SU-DHL-6 (cell line): ENCODE measurements around the gene DNAAF5.

ENCODE experiments used
- H2AFZ ChIP-seq: fragments of 200-600 bp; sonication (generic); 2 replicates; pipeline ENCODE4 v1.6.1; 2014; ENCODE audit warnings: low read depth, mild to moderate bottlenecking, moderate library complexity, mixed read lengths, antibody characterized with exemption, low read length; ENCODE audit not compliant: severe bottlenecking
- H3F3A ChIP-seq: fragments of 200-600 bp; shearing (Covaris generic); 2 replicates; pipeline ENCODE4 v1.6.0; 2016; ENCODE audit warnings: antibody characterized with exemption, mild to moderate bottlenecking; ENCODE audit not compliant: insufficient read depth
- H3K27ac ChIP-seq: fragments of 200-600 bp; sonication (generic); 2 replicates; pipeline ENCODE4 v1.5.1; 2016; ENCODE audit warnings: low read depth, mild to moderate bottlenecking, low read length, moderate library complexity, mixed read lengths
- H3K27me3 ChIP-seq: fragments of 200-600 bp; sonication (generic), shearing (Covaris generic); 2 replicates; pipeline ENCODE4 v1.6.0; 2014; ENCODE audit warnings: mild to moderate bottlenecking, low read length
- H3K36me3 ChIP-seq: fragments of 200-600 bp; sonication (generic); 2 replicates; pipeline ENCODE4 v1.6.1; 2014; ENCODE audit warnings: mild to moderate bottlenecking, low read length, mixed read lengths
- H3K4me2 ChIP-seq: fragments of 300-600, 200-600 bp; shearing (Covaris generic), sonication (generic); 2 replicates; pipeline ENCODE4 v1.6.0; 2014; ENCODE audit warnings: low read length, low read depth, mild to moderate bottlenecking; ENCODE audit not compliant: poor library complexity, severe bottlenecking
- H3K4me3 ChIP-seq: fragments of 200-600 bp; sonication (generic); 2 replicates; pipeline ENCODE4 v1.5.1; 2014; ENCODE audit warnings: antibody characterized with exemption, low read length, mild to moderate bottlenecking, mixed read lengths; ENCODE audit not compliant: insufficient read depth, poor library complexity, severe bottlenecking
- H3K79me2 ChIP-seq: fragments of 200-600 bp; sonication (generic); 2 replicates; pipeline ENCODE4 v1.6.1; 2014; ENCODE audit warnings: mild to moderate bottlenecking, low read length, moderate library complexity; ENCODE audit not compliant: insufficient read depth
- H3K9ac ChIP-seq: fragments of 200-600 bp; sonication (generic); 2 replicates; pipeline ENCODE4 v1.7.0; 2014; ENCODE audit warnings: mild to moderate bottlenecking, low read length
- H3K9me2 ChIP-seq: fragments of 200-600 bp; sonication (generic); replicated peaks from 2 replicates; pipeline ENCODE4 v1.6.1; 2014; ENCODE audit warnings: low read length; ENCODE audit not compliant: insufficient read depth
- H3K9me3 ChIP-seq: fragments of 200-600 bp; sonication (generic); 2 replicates; pipeline ENCODE4 v1.6.1; 2014; ENCODE audit warnings: low read length, mixed read lengths; ENCODE audit not compliant: insufficient read depth
- H4K20me1 ChIP-seq: fragments of 200-600 bp; sonication (generic); 2 replicates; pipeline ENCODE4 v1.6.1; 2014; ENCODE audit warnings: low read depth, mild to moderate bottlenecking, antibody characterized with exemption, low read length, moderate library complexity, mixed read lengths
- CTCF ChIP-seq: fragments of 200-600 bp; sonication (generic); IDR thresholded peaks from one replicate; pipeline ENCODE4 v1.5.1; 2017; ENCODE audit warnings: antibody characterized with exemption, mild to moderate bottlenecking, low read length, moderate library complexity; ENCODE audit not compliant: insufficient read depth, poor library complexity, severe bottlenecking
- EZH2phosphoT487 ChIP-seq: fragments of 200-600 bp; sonication (generic), shearing (Covaris generic); conservative IDR thresholded peaks from 2 replicates; pipeline ENCODE4 v1.6.1; 2018; ENCODE audit warnings: mild to moderate bottlenecking, antibody characterized with exemption, low read length, moderate library complexity, mixed read lengths

Gene DNAAF5

DNA sequence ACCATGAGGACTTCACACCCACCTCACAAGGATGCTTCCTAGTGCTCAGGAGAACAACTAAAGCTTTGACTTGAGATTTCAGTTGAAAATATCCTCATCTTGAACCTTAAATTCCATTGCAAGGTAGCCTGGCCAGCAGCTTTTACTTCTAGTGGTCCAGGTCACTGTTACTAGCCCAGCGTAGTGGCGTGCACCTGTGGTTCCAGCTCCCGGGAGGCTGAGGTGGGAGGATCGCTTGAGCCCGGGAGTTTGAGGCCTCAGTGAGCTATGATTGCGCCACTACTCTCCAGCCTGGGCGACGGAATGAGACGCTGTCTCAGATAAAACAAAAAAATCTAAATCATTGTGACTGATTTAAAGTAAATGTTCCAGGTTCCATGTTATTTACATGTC is 28.9 kb downstream of the DNAAF5 start:
- H3K9me2 ChIP-seq: no peaks in the 10 kb centered on the region
- no peak overlapping the region for H3K9ac ChIP-seq
- no peaks in the 10 kb centered on the region for H4K20me1 ChIP-seq
- H3K4me2 ChIP-seq: no peak overlapping the region
- no peaks in the 10 kb centered on the region; the same call in 1 of the 2 replicates for H3K79me2 ChIP-seq
- H3K27me3 ChIP-seq: no peaks in the 10 kb centered on the region
- TF ChIP-seq EZH2phosphoT487 (no peak), CTCF (no peak)
- H2AFZ ChIP-seq: no peak overlapping the region
- no peaks in the 10 kb centered on the region for H3F3A ChIP-seq
- H3K9me3 ChIP-seq: no peaks in the 10 kb centered on the region
- H3K4me3 ChIP-seq: no peak overlapping the region
- H3K36me3 ChIP-seq: no peaks in the 10 kb centered on the region
- no peak overlapping the region for H3K27ac ChIP-seq

DNA sequence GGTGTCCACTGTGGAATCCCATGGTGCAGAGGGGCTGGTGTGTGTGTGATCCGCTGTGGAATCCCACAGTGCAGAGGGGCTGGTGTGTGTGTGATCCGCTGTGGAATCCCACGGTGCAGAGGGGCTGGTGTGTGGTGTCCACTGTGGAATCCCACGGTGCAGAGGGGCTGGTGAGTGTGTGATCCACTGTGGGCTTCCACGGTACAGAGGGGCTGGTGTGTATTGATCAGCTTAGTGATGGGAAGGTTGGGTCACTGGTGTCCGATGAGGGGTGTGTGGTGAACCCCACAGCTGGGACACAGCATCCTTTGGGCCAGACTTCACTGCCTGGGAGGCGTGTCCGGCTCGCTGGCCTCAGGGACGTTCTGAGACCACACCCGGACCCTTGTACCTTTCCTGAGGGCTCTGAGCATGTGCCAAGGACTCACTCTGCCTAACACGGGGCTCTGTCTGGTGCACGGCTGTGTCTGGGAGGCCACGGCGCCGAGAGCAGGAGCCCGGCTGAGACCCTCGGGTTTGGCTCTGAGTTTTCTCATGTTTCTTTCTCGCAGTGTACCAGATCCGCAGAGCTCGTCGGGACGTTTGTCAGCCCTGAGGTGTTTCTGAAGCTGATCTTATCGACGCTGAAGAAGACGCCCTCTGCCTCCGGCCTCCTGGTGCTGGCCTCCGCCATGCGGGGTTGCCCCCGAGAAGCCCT is 29.9 kb downstream of the DNAAF5 start:
- H3K36me3 ChIP-seq: no peaks in the 10 kb centered on the region
- no peaks in the 10 kb centered on the region for H3K79me2 ChIP-seq

DNA sequence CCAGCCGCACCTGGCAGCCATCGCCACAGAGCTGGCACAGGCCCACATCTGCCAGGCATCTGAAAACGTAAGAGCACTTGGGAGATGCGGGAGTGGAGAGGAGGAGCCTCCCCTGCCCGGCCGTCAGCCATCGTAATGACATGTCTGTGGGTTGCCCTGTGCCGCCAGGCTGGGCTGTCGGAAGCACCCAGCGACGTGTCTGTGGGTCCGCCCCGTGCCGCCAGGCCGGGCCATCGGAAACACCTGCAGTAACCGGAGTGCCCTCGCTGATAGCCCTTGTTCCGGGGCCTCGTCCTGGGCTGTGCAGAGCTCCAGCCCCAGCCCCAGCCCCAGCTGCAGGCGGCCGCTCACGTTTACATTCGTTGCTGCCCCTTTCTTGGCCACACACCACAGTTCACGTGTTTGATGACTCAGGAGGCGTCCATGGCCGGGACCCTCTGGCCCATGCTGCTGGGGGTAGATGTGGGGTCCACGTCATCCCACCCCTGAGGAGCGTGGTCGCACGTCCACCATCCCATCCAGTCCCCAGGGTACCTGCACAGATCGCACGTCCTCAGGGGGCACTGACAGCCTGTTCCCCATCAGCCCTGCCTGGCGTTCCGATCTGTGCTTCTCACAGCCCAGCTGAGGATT is 30.5 kb downstream of the DNAAF5 start:
- Histone ChIP-seq H3K9me3 (no peaks in the 10 kb centered on the region), H3K27me3 (no peaks in the 10 kb centered on the region), H3K27ac (no peak overlapping the region), H3K79me2 (no peaks in the 10 kb centered on the region), H3K4me2 (no peak overlapping the region), H3F3A (no peaks in the 10 kb centered on the region), H4K20me1 (no peaks in the 10 kb centered on the region), H3K4me3 (no peak overlapping the region), H3K9me2 (no peaks in the 10 kb centered on the region), H3K9ac (no peak overlapping the region), H3K36me3 (no peaks in the 10 kb centered on the region), H2AFZ (no peak overlapping the region)
- TF ChIP-seq CTCF: no peak
- TF ChIP-seq EZH2phosphoT487: no peak

More for the DNA sequence above, 29.9 kb downstream of the DNAAF5 start:
- no peak overlapping the region for H3K27ac ChIP-seq
- no peaks in the 10 kb centered on the region for H3K27me3 ChIP-seq
- no peaks in the 10 kb centered on the region for H3K9me3 ChIP-seq
- H3F3A ChIP-seq: no peaks in the 10 kb centered on the region
- no peak overlapping the region for H3K4me3 ChIP-seq
- no peak overlapping the region for H2AFZ ChIP-seq
- H3K9ac ChIP-seq: no peak overlapping the region
- H4K20me1 ChIP-seq: no peaks in the 10 kb centered on the region
- no peak overlapping the region for H3K4me2 ChIP-seq
- no peaks in the 10 kb centered on the region for H3K9me2 ChIP-seq
- TF ChIP-seq EZH2phosphoT487 (no peak), CTCF (no peak)
